ENCODE data around the gene ADAP2.

DNA sequence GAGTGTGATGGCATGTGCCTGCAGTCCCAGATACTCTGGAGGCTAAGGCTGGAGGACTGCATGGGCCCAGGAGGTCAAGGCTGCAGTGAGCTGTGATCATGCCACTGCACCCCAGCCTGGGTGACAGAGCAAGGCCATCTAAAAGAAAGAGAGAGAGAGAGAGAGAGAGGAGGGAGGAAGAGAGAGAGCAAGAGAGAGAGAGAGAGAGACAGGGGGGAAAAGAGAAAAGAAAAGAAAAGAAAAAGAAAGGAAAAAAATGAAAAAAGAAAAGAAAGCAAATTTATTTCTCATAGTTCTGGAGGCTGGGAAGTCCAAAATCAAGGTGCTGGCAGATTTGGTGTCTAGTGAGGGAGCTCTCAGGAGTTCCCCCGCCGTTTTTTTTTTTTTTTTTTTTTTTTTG lies 82.4 kb downstream of the ADAP2 start:
- TF ChIP-seq, protein P1, sequence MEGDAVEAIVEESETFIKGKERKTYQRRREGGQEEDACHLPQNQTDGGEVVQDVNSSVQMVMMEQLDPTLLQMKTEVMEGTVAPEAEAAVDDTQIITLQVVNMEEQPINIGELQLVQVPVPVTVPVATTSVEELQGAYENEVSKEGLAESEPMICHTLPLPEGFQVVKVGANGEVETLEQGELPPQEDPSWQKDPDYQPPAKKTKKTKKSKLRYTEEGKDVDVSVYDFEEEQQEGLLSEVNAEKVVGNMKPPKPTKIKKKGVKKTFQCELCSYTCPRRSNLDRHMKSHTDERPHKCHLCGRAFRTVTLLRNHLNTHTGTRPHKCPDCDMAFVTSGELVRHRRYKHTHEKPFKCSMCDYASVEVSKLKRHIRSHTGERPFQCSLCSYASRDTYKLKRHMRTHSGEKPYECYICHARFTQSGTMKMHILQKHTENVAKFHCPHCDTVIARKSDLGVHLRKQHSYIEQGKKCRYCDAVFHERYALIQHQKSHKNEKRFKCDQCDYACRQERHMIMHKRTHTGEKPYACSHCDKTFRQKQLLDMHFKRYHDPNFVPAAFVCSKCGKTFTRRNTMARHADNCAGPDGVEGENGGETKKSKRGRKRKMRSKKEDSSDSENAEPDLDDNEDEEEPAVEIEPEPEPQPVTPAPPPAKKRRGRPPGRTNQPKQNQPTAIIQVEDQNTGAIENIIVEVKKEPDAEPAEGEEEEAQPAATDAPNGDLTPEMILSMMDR (IDR thresholded peaks at IDR 0.05), result no peak
- TF ChIP-seq POLR2A (IDR thresholded peaks at IDR 0.05), result no peak
